Activated gamma-delta T cell (primary cell): ENCODE data around the gene EIF4G3.

Experiments
- DNase-seq: peaks from one replicate; lab custom pipeline; 2025; lab: John Stamatoyannopoulos, UW

Gene EIF4G3

GRCh38 chr1:20988943-20989342 is 187.8 kb downstream of the EIF4G3 start:
- no peak for DNase-seq

- DNase-seq: no peak
Measured at GRCh38 chr1:20987831-20988825, 188.6 kb downstream of the EIF4G3 start.

GRCh38 chr1:20983297-20983889 is 193.3 kb downstream of the EIF4G3 start:
- DNase-seq: no peak

- DNase-seq: no peak
Measured at GRCh38 chr1:20982316-20982715, 194.4 kb downstream of the EIF4G3 start.

GRCh38 chr1:20981915-20982314 is 194.8 kb downstream of the EIF4G3 start:
- no peak for DNase-seq

- DNase-seq: no peak
Measured at GRCh38 chr1:20980051-20980450, 196.6 kb downstream of the EIF4G3 start.

- DNase-seq: no peak
Measured at GRCh38 chr1:20978413-20978812, 198.3 kb downstream of the EIF4G3 start.

GRCh38 chr1:20975668-20976067 is 201.0 kb downstream of the EIF4G3 start:
- DNase-seq: no peak

- DNase-seq: no peak
Measured at GRCh38 chr1:20974951-20975350, 201.7 kb downstream of the EIF4G3 start.

- DNase-seq: no peak
Measured at GRCh38 chr1:20974069-20974468, 202.6 kb downstream of the EIF4G3 start.

GRCh38 chr1:20972855-20973254 is 203.8 kb downstream of the EIF4G3 start:
- DNase-seq: no peak

- DNase-seq: no peak
Measured at GRCh38 chr1:20964540-20965484, 211.9 kb downstream of the EIF4G3 start.

- DNase-seq: no peak
Measured at GRCh38 chr1:20962576-20963258, 214.0 kb downstream of the EIF4G3 start.

GRCh38 chr1:20958430-20958829 is 218.3 kb downstream of the EIF4G3 start:
- no peak for DNase-seq

GRCh38 chr1:20956272-20956671 is 220.4 kb downstream of the EIF4G3 start:
- no peak for DNase-seq

GRCh38 chr1:20950679-20951078 is 226.0 kb downstream of the EIF4G3 start:
- no peak for DNase-seq

GRCh38 chr1:20949871-20950590 is 226.7 kb downstream of the EIF4G3 start:
- DNase-seq: no peak

GRCh38 chr1:20948101-20948500 is 228.6 kb downstream of the EIF4G3 start:
- DNase-seq: no peak

GRCh38 chr1:20947409-20947808 is 229.3 kb downstream of the EIF4G3 start:
- no peak for DNase-seq

GRCh38 chr1:20936621-20937020 is 240.1 kb downstream of the EIF4G3 start:
- DNase-seq: no peak

- no peak for DNase-seq
Measured at GRCh38 chr1:20936216-20936615, 240.5 kb downstream of the EIF4G3 start.
